Measurements from ENCODE around the gene SNX19.

DNA sequence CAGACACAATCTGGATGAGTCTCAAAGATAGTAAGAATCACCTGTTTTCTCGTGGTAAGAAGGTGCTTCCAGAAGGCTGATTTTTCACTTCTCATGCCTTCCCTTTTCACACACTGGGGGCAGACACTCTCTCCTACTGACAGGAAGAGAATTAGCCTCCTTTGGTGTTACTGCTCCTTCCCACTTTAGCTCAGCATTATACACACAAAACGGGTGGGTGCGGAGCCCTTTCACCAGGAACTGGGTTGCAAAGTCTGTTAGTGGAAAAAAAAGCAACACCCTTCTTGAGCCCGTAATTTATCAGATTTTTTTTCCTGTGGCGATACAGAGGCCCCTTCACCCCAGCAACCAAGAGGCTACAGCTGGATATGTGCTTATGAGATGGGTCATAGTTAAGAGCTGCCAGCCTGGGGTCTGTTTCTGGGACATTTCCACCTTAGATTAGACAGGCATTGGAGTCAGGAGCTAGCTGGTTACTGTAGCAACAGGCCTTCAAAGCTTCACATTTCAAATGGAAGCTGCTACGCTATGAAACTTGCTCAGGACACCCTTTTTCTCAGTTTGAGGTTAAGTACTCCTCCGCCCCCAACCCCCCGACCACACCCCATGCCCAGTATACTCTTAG is 48.1 kb downstream of the SNX19 start:
- TF ChIP-seq, protein P1, sequence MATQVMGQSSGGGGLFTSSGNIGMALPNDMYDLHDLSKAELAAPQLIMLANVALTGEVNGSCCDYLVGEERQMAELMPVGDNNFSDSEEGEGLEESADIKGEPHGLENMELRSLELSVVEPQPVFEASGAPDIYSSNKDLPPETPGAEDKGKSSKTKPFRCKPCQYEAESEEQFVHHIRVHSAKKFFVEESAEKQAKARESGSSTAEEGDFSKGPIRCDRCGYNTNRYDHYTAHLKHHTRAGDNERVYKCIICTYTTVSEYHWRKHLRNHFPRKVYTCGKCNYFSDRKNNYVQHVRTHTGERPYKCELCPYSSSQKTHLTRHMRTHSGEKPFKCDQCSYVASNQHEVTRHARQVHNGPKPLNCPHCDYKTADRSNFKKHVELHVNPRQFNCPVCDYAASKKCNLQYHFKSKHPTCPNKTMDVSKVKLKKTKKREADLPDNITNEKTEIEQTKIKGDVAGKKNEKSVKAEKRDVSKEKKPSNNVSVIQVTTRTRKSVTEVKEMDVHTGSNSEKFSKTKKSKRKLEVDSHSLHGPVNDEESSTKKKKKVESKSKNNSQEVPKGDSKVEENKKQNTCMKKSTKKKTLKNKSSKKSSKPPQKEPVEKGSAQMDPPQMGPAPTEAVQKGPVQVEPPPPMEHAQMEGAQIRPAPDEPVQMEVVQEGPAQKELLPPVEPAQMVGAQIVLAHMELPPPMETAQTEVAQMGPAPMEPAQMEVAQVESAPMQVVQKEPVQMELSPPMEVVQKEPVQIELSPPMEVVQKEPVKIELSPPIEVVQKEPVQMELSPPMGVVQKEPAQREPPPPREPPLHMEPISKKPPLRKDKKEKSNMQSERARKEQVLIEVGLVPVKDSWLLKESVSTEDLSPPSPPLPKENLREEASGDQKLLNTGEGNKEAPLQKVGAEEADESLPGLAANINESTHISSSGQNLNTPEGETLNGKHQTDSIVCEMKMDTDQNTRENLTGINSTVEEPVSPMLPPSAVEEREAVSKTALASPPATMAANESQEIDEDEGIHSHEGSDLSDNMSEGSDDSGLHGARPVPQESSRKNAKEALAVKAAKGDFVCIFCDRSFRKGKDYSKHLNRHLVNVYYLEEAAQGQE (IDR thresholded peaks at IDR 0.05; ENCODE audit: insufficient replicate concordance, low read depth): no peak
- TF ChIP-seq, protein P2, sequence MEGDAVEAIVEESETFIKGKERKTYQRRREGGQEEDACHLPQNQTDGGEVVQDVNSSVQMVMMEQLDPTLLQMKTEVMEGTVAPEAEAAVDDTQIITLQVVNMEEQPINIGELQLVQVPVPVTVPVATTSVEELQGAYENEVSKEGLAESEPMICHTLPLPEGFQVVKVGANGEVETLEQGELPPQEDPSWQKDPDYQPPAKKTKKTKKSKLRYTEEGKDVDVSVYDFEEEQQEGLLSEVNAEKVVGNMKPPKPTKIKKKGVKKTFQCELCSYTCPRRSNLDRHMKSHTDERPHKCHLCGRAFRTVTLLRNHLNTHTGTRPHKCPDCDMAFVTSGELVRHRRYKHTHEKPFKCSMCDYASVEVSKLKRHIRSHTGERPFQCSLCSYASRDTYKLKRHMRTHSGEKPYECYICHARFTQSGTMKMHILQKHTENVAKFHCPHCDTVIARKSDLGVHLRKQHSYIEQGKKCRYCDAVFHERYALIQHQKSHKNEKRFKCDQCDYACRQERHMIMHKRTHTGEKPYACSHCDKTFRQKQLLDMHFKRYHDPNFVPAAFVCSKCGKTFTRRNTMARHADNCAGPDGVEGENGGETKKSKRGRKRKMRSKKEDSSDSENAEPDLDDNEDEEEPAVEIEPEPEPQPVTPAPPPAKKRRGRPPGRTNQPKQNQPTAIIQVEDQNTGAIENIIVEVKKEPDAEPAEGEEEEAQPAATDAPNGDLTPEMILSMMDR (IDR thresholded peaks at IDR 0.05; ENCODE audit: insufficient read depth, low read length): no peak
